GM23248 (cell line): ENCODE data around the gene ACTN2.

ENCODE experiments used
- EZH2 ChIP-seq: fragments of 200-600 bp; sonication (generic); IDR thresholded peaks from 2 replicates; pipeline ENCODE4 v1.6.1; 2018; ENCODE audit warnings: antibody characterized with exemption, mild to moderate bottlenecking; ENCODE audit not compliant: insufficient read depth, poor library complexity, severe bottlenecking
- EZH2phosphoT487 ChIP-seq: fragments of 200-600 bp; sonication (generic); IDR thresholded peaks from 2 replicates; pipeline ENCODE4 v1.6.1; 2018; ENCODE audit warnings: antibody characterized with exemption, moderate library complexity, mild to moderate bottlenecking, low read depth; ENCODE audit not compliant: insufficient read depth

- TF ChIP-seq EZH2phosphoT487 = no peak
- no peak for TF ChIP-seq EZH2
Observed at GRCh38 chr1:236751935-236752334, 65.6 kb downstream of the ACTN2 start.
